Heart left ventricle (tissue), 16 donors: ENCODE results near the gene RAB43. TPM values are rescaled to one million over a fixed set of nuclear protein-coding genes. Genes with fewer than 3 reads are reported as not detected.

Experiments
- ATAC-seq, 4 donors: fragments of 200-7000 bp; cut with Tn5 transposase; one replicate each; pipeline ENCODE4 v1.9.1; 2020 to 2022; ENCODE audit warnings: moderate library complexity in 4 of 4, mild to moderate bottlenecking in 3 of 4, moderate number of reproducible peaks in 1 of 4
- DNase-seq, 5 donors: peaks; one replicate each; pipeline ENCODE4 v3.0.0-alpha.2; 2020
- H3K27ac ChIP-seq, 12 donors: fragments of 200-600 bp; sonication (generic) in 4 of 12; one replicate each; pipeline versions ENCODE4 v1.5.0 to v1.8.0; 2016 to 2022; ENCODE audit warnings: mild to moderate bottlenecking in 2 of 12
- H3K27me3 ChIP-seq, 9 donors: fragments of 200-600 bp; sonication (generic) in 2 of 9; one replicate each; pipeline versions ENCODE4 v1.5.1 to v1.8.0; 2016 to 2022; ENCODE audit warnings: mild to moderate bottlenecking in 3 of 9
- H3K36me3 ChIP-seq, 9 donors: fragments of 200-600 bp; sonication (generic) in 2 of 9; one replicate each; pipeline versions ENCODE4 v1.5.0 to v1.8.0; 2018 to 2022; ENCODE audit warnings: mild to moderate bottlenecking in 2 of 9
- H3K4me1 ChIP-seq, 12 donors: fragments of 200-600 bp; sonication (generic) in 4 of 12; one replicate each; pipeline versions ENCODE4 v1.5.0 to v1.8.0; 2016 to 2022; ENCODE audit warnings: mild to moderate bottlenecking in 3 of 12
- H3K4me3 ChIP-seq, 12 donors: fragments of 200-600 bp; sonication (generic) in 4 of 12; one replicate each; pipeline versions ENCODE4 v1.5.0 to v1.8.0; 2017 to 2022; ENCODE audit warnings: mild to moderate bottlenecking in 9 of 12, moderate library complexity in 4 of 12
- H3K9me3 ChIP-seq, 12 donors: fragments of 200-600 bp; sonication (generic) in 4 of 12; one replicate each; pipeline versions ENCODE4 v1.5.0 to v1.8.0; 2016 to 2022; ENCODE audit warnings: mild to moderate bottlenecking in 1 of 12
- POLR2A ChIP-seq, 2 donors: fragments of 450-650 bp; IDR thresholded peaks; one replicate each; pipeline ENCODE4 v1.6.1; 2017; ENCODE audit warnings: antibody characterized with exemption in 2 of 2, mild to moderate bottlenecking in 2 of 2, moderate library complexity in 2 of 2
- WGBS, 4 donors: extraction: QIAGEN DNeasy Blood & Tissue Kit in 2 of 4; methylation state at CpG; one replicate each; pipeline versions ENCODE4 v1.1.5 to v1.1.7; 2013 to 2018; 5-methylcytosine and 5-hydroxymethylcytosine counted together
- intact Hi-C, 10 donors: fragments of 100-400 bp; cut with DNase I; formaldehyde crosslinking; loops; one replicate each; pipeline versions ENCODE4 v1.11.1 to v1.14.2; 2022
- polyA plus RNA-seq, 2 donors: library from polyadenylated mRNA; stranded (reverse); fragments of 200-250 nt; gene quantifications; one replicate each; pipeline ENCODE4 v1.2.3, GENCODE V29; 2013
- total RNA-seq, 9 donors: library from RNA; depleted of rRNA in 2 of 9; stranded (reverse); fragments of >200 nt in 2 of 9; fragmentation: NEBNext Ultra II Directional in 3 of 9; extraction: Animal tissue kit (Norgen Biotek cat#: 25700) in 3 of 9; gene quantifications; one replicate each; pipeline versions ENCODE4 v1.1.0 to v1.2.4, GENCODE V29; 2016 to 2023
- TF ChIP-seq, protein P1 (sequence below), 12 donors: fragments of 200-600 bp; sonication (generic) in 4 of 12; IDR thresholded peaks; one replicate each; pipeline versions ENCODE4 v1.5.0 to v1.8.0; 2018 to 2022; ENCODE audit warnings: antibody characterized with exemption in 12 of 12, mild to moderate bottlenecking in 5 of 12
- donor health status: ischemic (EF 13 %, LVEDD 7.1; RV severe dilation, severe dysfunction).
- donor health status: healthy with polysubstance abuse.
- donor health status: DM: no; HTN: yes; CAD: no.
- donor health status: DM: no; HTN: no; CAD: no.
- donor health status: ischemic (EF 25% LVEDD 6.9; RV normal size, moderate dysfunction).
- donor health status: ischemic (EF 25% LVEDD 5.7; RV mildly dilated, moderate dysfunction).
- donor health status: healthy.
- donor health status: DM: yes; HTN: yes; CAD: no.
- donor health status: ischemic (EF 35%, LVEDD 5.7; RV mildly dilated, moderate dysfunction).
- donor health status: nonischemic (EF 11% LVEDD 7.7; RV severe dilation, severe dysfunction).
- donor health status: DM: yes; HTN: yes; CAD: no.
- donor health status: PGD.
- donor health status: ischemic (EF 29% LVEDD 5.4; RV normal size, mild dysfunction).
- donor health status: nonischemic (EF 23%, LVEDD 6.1; RV moderate dilation, normal function).

RAB43 gene
- total and polyA plus RNA-seq, 11 donors = 1.3 to 10.3 (median 3.3) TPM

DNA sequence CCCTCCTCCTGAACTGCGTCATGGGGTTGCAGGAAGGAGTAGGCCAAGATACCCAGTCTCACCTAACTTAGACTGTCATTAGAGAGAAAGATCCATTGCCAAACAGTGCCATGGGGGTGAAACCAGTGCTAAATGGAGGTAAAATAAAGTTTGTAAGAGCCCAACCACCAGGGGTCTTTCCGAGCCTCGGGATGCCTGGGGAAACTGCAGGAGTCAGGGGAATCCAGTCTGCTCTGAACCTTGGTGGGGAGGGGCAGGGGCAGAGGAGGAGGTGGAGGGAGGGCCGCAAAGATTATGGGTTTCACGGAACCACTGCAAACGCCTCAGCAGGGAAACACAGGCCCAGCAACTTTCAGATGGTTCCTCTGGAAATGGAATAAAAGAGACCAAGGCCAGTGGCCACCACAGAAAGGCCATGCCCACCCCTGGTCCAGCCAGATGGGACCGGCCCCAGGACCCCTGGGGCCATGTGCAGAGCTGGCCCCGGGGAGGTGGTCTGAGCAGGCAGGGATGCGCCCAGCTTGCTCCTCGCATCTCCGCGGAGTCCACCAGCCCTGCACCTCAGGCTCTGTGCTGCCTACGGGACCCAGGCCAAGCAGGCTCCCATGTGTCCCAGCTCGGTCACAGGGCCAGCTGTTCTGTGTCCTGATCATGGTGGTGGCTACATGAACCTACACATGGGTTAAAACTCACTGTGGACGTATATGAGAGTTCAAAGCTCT lies 80.9 kb downstream of the RAB43 start:
- ATAC-seq (no peak), DNase-seq (peak in 1 of 5 donors; percentile 8)
- peaks cover 0 to 5% (median 3%) of the 10 kb centered on the region in 12 donors for H3K4me1 ChIP-seq
- intact Hi-C loops = no loop called here
- peaks cover 0 to 24% (median 0%) of the 10 kb centered on the region in 12 donors for H3K9me3 ChIP-seq
- H3K4me3 ChIP-seq = no peak overlapping the region
- H3K27ac ChIP-seq = no peak overlapping the region
- 86 to 90% (median 89%) methylated on average over 15 of the region's 15 CpGs for WGBS, 4 donors
- H3K27me3 ChIP-seq = peaks cover 0 to 5% (median 2%) of the 10 kb centered on the region in 9 donors
- peaks cover 0 to 12% (median 0%) of the 10 kb centered on the region in 9 donors for H3K36me3 ChIP-seq
- TF ChIP-seq POLR2A (IDR thresholded peaks at IDR 0.05) = no peak
- TF ChIP-seq, protein P1, sequence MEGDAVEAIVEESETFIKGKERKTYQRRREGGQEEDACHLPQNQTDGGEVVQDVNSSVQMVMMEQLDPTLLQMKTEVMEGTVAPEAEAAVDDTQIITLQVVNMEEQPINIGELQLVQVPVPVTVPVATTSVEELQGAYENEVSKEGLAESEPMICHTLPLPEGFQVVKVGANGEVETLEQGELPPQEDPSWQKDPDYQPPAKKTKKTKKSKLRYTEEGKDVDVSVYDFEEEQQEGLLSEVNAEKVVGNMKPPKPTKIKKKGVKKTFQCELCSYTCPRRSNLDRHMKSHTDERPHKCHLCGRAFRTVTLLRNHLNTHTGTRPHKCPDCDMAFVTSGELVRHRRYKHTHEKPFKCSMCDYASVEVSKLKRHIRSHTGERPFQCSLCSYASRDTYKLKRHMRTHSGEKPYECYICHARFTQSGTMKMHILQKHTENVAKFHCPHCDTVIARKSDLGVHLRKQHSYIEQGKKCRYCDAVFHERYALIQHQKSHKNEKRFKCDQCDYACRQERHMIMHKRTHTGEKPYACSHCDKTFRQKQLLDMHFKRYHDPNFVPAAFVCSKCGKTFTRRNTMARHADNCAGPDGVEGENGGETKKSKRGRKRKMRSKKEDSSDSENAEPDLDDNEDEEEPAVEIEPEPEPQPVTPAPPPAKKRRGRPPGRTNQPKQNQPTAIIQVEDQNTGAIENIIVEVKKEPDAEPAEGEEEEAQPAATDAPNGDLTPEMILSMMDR (IDR thresholded peaks at IDR 0.05) = no peak

DNA sequence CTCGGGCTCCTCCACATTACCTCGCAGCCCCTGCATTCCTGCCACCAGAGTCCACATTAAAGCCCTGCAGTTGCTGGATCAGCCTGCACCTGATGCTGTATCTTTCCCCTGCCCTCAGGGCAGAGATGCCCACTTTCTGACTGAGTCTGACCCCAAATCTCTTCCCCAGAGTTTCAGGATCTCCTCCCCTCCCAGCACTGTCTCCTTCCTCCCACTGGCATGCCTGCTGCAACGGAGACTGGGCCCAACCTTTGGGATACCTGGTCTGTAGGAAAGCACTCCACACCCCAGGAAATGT lies 81.6 kb downstream of the RAB43 start:
- Histone ChIP-seq H3K4me3 (no peak overlapping the region), H3K27ac (no peak overlapping the region), H3K36me3 (peaks cover 0 to 19% (median 0%) of the 10 kb centered on the region in 9 donors), H3K4me1 (no peaks in the 10 kb centered on the region), H3K9me3 (peaks cover 0 to 24% (median 0%) of the 10 kb centered on the region in 12 donors), H3K27me3 (no peaks in the 10 kb centered on the region)
- WGBS, 4 donors = 78 to 87% (median 84%) methylated on average over 3 of the region's 3 CpGs
- peak in 1 of 5 donors; percentile 11 for DNase-seq
- no peak for ATAC-seq
- TF ChIP-seq, protein P1 (IDR thresholded peaks at IDR 0.05) = no peak
- no peak for TF ChIP-seq POLR2A (IDR thresholded peaks at IDR 0.05)
- intact Hi-C loops = no loop called here

DNA sequence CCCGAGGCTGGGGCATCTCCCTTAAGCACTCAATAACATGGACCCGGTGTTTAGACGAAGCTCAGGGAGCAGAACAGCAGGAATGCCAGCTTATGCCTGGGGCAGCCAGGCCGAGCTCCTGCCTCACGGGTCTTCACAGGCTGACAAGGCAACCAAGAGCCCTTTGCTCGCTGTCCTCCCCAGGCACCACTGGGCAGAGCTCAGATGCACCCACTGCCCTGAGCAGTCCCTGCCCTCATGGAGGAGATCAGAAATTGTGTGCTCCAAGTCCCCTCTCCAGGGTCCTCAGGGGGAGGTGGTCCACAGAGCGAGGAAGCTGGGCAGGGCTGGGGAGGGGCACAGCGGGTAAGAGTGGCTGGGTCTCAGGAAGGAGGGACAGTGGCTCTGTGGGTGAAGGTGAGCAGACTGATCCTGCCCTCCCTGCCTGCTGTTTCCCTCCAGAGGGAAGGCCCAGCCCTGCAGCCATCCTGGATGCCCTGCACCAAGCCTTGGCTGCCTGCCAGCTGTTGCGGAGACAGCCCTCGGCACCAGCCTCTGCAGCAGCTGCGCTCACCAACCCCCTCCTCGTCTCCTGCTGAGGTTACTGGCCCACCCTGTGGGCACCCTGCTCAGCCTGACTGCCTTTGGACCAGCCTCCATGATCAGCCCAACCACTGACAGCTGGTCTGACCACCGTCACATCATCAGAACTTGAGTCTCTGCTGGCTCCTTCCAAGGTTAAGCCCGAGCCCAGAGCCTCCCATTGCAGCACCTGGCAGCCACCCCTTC lies 82.1 kb downstream of the RAB43 start:
- DNase-seq = peak in 3 of 5 donors; percentile 52 to 83 (median 69)
- H3K27ac ChIP-seq = no peak overlapping the region
- intact Hi-C loops = loop anchor here in 2 of 10 donors (5.0 to 10.0 kb wide), 2 partner anchors 55 to 62 kb away; no protein-coding TSS in a partner anchor
- ATAC-seq = peak in 3 of 4 donors; percentile 56 to 63 (median 56)
- peaks cover 0 to 18% (median 0%) of the 10 kb centered on the region in 12 donors for H3K9me3 ChIP-seq
- H3K36me3 ChIP-seq = peaks cover 0 to 19% (median 0%) of the 10 kb centered on the region in 9 donors
- H3K4me1 ChIP-seq = no peaks in the 10 kb centered on the region
- 62 to 81% (median 77%) methylated on average over 9 to 14 of the region's 14 CpGs for WGBS, 4 donors
- TF ChIP-seq, protein P1 (IDR thresholded peaks at IDR 0.05) = no peak
- no peak for TF ChIP-seq POLR2A (IDR thresholded peaks at IDR 0.05)
- no peak overlapping the region for H3K4me3 ChIP-seq
- H3K27me3 ChIP-seq = no peaks in the 10 kb centered on the region
